ENCODE data around the gene PRAC2.

PRAC2 gene

GRCh38 chr17:48720266-48721008 is 2.5 kb upstream of the PRAC2 start:
- DNase-seq: peak; percentile 65

- no peak for DNase-seq
Measured at GRCh38 chr17:48721009-48721402, 2.0 kb upstream of the PRAC2 start.

GRCh38 chr17:48722201-48722907 is 631 bp upstream of the PRAC2 start, which contains the start of gene PRAC1:
Gene PRAC1, minus strand, starts transcription at chr17:48722518. Its CDS starts 126 bp downstream, at chr17:48722392.
- peak; percentile 84 for DNase-seq

GRCh38 chr17:48723423-48724250 is 652 bp downstream of the PRAC2 start:
- peak; percentile 62 for DNase-seq

- DNase-seq: peak; percentile 80
Measured at GRCh38 chr17:48724251-48725003, 1.4 kb downstream of the PRAC2 start.

GRCh38 chr17:48725004-48725287 is 2.0 kb downstream of the PRAC2 start:
- DNase-seq: no peak

- DNase-seq: no peak
Measured at GRCh38 chr17:48725288-48726064, 2.5 kb downstream of the PRAC2 start.

GRCh38 chr17:48726114-48726915 is 3.3 kb downstream of the PRAC2 start:
- no peak for DNase-seq

- no peak for DNase-seq
Measured at GRCh38 chr17:48726916-48727286, 3.9 kb downstream of the PRAC2 start.

- no peak for DNase-seq
Measured at GRCh38 chr17:48727415-48728175, 4.6 kb downstream of the PRAC2 start.

GRCh38 chr17:48728232-48729231 is 5.5 kb downstream of the PRAC2 start, which contains the start of gene HOXB13:
Gene HOXB13, minus strand, starts transcription at chr17:48728750. Its CDS starts 157 bp downstream, at chr17:48728593.
- peak; percentile 80 for DNase-seq

GRCh38 chr17:48729335-48730239 is 6.6 kb downstream of the PRAC2 start:
- no peak for DNase-seq

GRCh38 chr17:48730240-48730550 is 7.2 kb downstream of the PRAC2 start:
- no peak for DNase-seq

- DNase-seq: no peak
Measured at GRCh38 chr17:48731355-48731754, 8.4 kb downstream of the PRAC2 start.

GRCh38 chr17:48732688-48733629 is 10.0 kb downstream of the PRAC2 start:
- DNase-seq: no peak

GRCh38 chr17:48733632-48734328 is 10.8 kb downstream of the PRAC2 start:
- no peak for DNase-seq

Measured in NCI-H510A (cell line).